Hematopoietic multipotent progenitor cell treated with erythropoietin and hydrocortisone succinate and interleukin-3 and kit ligand, for 6 days (in vitro differentiated cells): ENCODE measurements around the gene BSG.
"Not testable (repeated sequence)": the region's sequence is repeated elsewhere in the genome, so short reads cannot be mapped to it uniquely, and the experiment has no call there.

Source experiments
- DNase-seq: peaks from one replicate; pipeline ENCODE4 v3.0.0-alpha.2; 2015

BSG gene

DNA sequence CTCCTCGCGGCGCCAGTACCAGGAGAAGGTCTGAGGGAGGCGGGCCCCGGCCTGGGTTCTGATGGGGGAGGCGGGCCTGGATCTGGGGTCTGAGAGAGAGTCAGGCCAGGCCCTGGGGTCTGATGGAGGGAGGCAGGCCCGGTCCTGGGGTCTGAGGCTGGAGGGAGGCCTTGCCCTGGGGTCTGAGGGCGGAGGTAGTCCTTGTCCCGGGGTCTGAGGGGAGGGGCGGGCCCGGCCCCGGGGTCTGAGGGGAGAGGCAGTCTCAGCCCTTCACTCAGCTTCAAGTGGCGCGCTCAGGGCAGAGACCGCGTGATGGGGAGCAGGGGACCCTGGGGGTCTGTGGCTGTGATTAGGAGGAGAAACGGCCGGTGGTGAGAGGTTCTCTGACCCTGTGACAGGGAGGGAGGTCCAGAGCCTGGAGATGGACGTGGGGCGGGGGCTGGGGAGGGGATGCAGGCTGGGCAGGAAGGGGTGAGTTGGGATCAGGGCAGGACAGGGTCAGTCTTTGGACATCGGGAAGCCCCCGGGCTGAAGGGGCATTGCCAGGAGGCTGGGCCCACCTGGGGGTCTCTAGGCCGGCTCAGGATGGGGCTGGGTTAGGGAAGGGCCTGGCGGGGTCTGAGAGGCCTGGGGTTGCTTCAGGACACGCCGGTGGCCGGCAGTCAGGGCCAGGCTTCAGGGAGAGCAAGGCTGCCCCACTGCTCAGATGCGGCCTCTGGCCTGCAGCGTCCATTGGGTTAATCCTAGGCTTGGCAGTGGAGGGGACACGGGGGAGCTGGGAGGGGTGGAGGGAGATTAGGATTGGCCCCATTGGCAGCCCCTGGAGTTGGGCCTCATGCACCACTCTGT is 36.0 kb downstream of the BSG start:
- DNase-seq = no peak

DNA sequence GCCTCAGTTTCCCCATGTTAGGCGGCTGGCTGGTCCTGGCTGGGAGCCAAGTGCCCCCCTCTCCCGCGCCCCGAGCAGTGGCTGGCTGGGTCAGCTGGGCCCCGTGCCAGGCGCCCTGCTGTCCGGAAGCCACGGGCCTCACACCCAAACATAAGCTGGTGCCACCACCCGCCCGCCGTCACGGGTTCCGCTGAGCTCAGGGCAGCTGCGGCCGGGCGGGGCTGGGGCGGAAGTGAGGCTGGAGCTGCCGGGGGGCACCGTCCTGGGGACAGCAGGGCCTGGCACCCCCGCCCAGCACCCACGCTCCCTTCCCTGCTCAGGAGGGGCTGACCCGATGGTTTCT is 36.6 kb downstream of the BSG start:
- peak; percentile 73 for DNase-seq

- peak; percentile 25 for DNase-seq
These were observed 37.8 kb downstream of the BSG start for GRCh38 chr19:610071-610800.

DNA sequence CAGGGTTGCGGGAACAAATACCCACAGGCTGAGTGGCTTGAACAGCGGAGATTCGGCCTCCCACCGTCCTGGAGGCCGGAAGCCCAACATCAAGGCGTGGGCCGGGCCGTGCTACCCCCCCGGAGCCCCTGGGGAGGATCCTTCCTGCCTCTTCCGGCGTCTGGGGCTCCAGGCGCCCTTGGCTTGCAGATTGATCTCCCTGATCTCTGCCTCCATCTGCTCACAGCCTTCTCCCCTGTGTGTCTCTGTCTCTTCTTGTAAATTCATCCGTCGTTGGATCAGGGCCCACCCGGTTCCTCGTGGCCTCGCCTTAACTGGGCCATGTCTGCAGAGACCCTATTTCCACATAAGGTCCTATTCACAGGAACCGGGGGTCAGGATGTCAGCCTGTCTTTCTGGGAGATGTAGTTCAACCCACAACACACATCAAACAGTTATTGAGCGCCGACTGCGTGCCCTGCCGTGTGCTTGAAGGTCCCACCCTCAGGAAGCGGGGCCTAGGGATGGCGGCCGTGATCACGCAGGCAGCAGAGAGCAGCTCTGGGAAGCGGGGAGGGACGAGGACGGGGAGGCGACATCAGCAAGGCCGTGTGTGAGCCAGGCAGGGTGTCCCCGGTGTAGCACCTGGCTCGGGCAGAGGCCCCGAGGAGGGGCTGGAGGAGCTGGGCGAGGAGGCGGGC is 38.5 kb downstream of the BSG start:
- peak; percentile 76 for DNase-seq

DNA sequence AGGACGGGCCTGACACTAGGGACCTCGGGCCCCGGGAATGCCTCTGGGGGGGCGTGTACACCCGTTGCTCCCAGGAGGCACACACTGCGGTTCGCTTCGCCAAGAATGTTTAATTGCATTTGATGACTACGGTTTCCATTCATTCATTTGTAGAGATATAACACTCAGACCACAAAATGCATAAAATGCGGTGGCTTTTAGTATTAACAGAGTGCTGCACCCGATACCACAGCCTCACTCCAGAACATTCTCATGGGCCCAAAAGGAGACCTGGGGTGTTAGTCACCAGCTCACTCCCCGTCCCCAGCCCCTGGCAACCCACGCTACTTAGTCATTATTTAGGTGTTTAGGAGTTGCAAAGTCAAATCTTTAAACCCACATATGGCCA is 39.1 kb downstream of the BSG start:
- no peak for DNase-seq

DNA sequence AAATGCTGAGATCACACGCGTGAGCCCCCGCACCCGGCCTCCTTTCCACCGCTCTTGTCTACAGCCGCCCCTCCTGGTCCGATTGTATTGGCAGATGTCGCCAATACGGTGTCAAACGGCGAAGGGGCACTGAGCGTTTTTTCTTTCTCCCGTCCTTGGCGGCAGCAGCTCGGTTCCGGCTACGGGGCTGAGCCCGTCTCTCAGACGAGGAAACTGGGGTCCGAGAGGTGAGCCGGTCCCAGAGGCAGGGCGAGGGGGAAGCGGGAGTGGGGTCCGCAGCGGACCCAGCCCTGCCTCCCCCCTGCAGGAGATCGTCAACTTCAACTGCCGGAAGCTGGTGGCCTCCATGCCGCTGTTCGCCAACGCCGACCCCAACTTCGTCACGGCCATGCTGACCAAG is 40.5 kb downstream of the BSG start:
- DNase-seq = no peak

GRCh38 chr19:613732-614567 is 41.6 kb downstream of the BSG start:
- no peak for DNase-seq

- DNase-seq = peak; percentile 51
These were observed 43.2 kb downstream of the BSG start for GRCh38 chr19:615619-616018.

GRCh38 chr19:616062-616700 is 43.8 kb downstream of the BSG start:
- DNase-seq = no peak

DNA sequence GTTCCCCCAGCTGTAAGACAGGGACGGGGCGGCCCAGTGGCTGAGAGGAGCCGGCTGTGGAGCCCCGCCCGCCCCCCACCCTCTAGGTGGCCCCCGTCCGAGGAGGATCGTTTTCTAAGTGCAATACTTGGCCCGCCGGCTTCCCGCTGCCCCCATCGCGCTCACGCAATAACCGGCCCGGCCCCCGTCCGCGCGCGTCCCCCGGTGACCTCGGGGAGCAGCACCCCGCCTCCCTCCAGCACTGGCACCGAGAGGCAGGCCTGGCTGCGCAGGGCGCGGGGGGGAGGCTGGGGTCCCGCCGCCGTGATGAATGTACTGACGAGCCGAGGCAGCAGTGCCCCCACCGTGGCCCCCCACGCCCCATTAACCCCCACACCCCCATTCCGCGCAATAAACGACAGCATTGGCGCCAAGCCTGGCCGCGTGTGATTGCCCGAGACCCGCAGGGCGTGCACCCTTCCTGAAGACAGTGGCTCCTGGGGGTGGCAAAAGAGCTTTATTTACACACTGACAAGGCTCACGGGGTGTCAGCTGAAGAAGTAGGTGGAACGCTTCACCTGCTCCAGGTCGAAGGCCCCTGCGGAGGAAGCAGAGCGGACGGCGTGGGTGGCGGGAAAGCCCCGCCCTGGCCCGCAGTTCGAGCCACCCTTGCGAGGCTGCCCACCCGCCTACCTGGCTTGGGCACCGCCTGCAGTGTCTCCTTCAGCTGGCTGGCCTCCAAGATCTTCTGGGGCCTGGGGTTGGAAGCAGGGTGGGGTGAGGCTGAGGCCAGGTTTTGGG is 44.5 kb downstream of the BSG start:
- DNase-seq = no peak

DNA sequence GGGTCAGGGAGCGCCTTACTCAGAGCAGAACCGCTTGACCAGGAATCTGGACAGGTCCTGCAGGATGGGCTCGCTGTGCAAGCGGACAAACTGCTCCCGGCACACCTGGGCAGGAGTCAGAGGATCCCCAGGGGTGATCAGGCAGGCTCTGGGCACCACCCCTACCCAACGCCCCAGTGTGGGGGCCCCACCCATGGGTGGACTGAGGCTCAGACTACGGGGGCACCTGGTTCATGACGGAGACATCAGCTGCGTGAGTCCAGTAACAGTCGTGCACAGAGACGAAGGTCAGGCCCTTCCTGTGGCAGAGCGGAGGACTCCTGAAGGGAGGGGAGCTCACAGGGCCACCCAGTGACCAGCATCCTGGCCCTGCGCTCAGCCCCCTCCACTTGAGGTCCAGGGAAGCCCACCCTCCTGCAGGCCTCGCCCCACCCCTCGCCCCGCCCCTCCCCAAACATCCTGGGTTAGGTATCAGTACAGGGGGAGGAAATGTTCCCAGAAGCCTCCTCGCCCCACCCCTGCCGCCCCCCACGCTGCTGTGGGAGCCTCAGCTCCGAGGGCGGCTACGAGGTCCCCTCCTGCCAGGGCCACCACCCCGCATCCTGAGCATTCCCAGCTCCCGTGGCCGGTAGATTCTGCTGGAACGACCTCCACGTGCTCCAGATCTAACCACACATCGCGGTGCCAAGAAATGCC is 45.3 kb downstream of the BSG start:
- no peak for DNase-seq

DNA sequence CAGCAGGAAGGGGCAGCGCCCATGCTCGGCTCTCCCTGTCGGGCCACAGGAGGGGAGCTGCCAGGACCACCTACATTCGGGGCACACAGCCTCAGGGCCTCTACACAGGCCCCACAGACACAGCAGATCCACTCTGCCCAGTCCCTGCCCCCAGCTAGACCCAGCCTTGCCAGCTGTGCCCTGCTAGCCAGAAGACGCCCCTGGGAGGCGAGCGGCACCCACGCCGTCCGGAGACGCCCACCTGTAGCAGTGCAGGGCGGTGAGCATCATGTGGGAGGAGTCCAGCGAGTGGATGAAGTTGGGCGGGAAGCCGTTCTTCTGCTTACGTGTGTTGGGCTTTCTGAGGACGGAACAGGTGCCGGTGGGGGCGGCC is 45.8 kb downstream of the BSG start:
- no peak for DNase-seq

GRCh38 chr19:618674-619285 is 46.4 kb downstream of the BSG start:
- DNase-seq = no peak

- DNase-seq = no peak
These were observed 47.0 kb downstream of the BSG start for GRCh38 chr19:619286-620002.

DNA sequence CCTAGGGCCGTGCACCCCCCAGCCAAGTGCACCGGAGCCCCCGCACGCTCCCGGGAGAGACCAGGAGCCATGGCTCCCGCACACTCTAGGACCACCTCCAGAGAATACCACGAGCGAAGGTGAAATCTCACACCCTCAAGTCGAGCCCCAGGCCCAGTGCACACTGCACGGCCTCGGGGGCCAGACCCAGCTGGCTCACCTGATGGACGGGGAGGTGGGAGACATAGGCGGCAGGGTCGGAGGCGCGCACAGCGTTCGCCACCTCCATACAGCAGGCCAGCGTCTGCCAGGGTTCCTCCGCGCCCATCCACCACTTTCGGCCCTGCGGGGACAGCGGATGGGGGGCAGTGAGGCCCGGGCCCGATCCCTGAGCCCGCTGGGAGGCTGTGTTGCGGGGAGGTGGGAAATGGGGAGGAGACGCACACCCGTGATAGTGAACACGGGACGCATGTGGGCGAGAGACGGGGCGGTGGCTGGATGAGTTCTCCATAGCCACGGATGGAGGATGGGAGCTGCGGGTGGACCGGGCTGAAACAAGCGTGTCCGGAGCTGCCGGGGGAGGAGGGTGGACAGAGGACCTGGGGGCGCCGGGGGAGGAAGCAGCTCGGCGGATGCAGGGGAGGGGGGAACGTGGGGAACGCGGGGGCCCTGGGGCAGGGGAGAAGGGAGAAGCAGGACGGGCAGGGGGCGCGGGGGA is 47.9 kb downstream of the BSG start:
- DNase-seq = no peak

GRCh38 chr19:621191-621590 is 48.8 kb downstream of the BSG start:
- not testable (repeated sequence) for DNase-seq

DNA sequence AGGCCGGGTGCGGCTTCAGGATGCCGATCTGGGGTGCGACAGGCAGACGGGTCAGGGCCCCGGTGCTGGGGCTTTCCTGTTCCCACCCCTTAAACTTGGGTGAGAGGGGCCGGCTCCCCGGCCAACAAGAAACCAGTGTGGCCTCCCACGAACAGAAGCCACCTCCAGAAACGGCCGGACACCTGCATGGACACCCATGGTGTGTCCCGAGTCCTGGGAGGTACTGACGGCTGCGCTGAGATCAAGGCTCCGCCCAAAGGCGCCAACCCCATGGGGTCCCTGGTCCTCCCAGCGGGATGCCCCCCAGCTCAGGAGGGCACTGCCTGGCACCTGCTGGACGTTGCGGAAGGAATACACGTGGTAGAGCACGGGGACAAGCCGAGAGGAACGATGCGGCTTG is 49.4 kb downstream of the BSG start:
- DNase-seq = no peak

- DNase-seq = no peak
These were observed 50.3 kb downstream of the BSG start for GRCh38 chr19:622666-623065.
